SW 1271 (cell line): ENCODE data around the gene NCL.
"Not testable (repeated sequence)": the region's sequence is repeated elsewhere in the genome, so short reads cannot be mapped to it uniquely, and the experiment has no call there.

ENCODE experiments used
- DNase-seq, 2 experiments: peaks; one replicate each; lab custom pipeline; 2025; lab: John Stamatoyannopoulos, UW

The NCL gene

DNA sequence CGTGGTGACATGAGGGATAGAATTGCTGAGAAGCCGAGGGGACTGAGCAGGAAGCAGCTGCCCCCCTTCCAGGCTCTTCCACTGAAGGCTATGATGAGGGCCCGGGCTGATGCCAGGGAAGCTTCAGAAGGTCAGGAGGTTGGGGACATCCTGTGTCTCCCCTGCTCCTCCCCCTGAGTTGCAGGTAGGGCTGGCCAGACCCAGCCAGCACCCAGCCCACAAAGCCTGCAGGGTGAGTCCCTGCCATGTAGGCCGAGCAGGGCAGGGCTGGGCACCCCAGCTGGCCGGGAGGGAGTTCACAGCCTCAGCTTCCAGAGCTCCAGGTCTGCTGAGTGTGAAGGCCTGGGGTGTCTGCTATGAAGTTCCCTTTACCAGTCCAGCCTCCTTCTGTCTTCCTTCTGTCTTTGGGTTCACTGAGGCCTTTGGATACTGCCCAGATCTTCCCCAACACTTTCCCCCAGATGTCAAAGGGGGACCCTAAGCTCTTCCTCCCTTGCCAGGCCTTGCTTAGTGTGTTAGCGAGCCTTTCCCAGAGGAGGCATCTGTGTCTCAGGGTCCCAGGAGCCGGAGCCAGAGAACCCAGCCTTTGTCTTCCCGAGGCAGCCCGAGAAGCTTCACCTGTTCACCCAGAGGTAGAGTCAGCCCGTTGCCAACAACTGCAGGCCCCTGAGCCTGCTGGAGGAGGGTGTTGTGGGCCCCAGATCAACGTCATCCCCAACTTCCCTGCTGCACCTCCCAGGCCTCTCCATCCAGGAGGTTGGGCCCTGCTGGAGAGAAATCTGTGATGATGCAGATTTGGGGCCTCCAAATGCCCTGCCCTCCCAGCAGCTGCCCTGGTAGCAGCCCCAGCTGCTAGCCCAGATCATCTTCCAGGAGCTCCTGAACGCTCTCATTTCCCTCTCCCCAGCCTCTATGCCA, 3.6 kb upstream of the NCL start:
- DNase-seq: no peak

DNA sequence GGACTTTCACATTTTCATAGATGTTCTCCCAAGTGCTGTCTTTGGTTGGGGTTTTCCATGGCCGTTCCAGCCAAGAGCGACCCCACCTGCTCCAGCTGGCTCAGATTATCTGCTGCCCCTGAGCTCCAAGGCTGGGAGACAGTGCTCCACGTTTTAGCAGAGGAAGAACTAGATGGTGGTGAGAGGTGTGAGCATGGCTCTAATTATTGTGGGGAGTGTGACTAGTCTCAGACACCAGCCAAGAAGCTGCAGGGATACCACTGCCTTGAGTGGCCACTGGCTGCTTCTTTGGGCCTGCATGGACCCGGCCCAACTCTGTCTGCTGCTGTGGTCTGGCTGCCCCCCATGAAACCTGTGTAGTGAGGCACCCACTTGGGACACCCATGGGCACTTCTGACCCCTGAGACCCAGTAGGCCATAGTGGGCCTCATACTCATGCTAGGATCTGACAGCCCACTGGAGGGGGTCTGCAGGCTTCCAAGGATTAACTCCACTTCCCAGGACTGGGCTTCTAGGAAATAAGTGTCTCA, 2.8 kb upstream of the NCL start:
- no peak for DNase-seq

- DNase-seq: peak; percentile 53 to 78
Observed at GRCh38 chr2:231464576-231465540, 574 bp upstream of the NCL start.

- DNase-seq: no peak
Observed at GRCh38 chr2:231462729-231463465, 1.4 kb downstream of the NCL start.

GRCh38 chr2:231461516-231461971, 2.7 kb downstream of the NCL start:
- no peak for DNase-seq

- not testable (repeated sequence) for DNase-seq
Observed at GRCh38 chr2:231460841-231461240, 3.4 kb downstream of the NCL start.

- DNase-seq: no peak
Observed at GRCh38 chr2:231460073-231460835, 4.0 kb downstream of the NCL start.

DNA sequence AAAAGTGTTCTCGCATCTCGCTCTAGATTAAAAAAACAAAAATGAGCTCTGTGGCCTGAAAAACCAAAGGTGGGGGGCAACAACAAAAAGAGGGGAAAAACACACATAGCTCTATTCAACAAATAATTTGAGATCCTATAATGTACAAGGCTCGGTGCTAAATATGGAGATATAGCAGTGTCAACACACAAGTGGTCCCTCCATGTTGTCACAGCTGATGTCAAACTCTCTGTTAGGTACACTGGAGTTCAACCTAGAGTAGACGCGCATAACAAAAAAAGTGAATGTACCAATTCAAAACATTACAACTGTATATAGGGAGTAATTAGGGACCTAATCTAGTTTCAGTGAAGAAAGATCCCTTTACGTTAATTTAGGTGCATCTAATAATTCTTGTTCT, 5.9 kb downstream of the NCL start:
- DNase-seq: no peak

- no peak for DNase-seq
Observed at GRCh38 chr2:231457101-231457500, 7.2 kb downstream of the NCL start.

GRCh38 chr2:231456295-231457004, 7.8 kb downstream of the NCL start:
- no peak for DNase-seq

GRCh38 chr2:231455890-231456289, 8.4 kb downstream of the NCL start:
- no peak for DNase-seq

- DNase-seq: no peak
Observed at GRCh38 chr2:231455222-231455621, 9.1 kb downstream of the NCL start.

- DNase-seq: no peak
Observed at GRCh38 chr2:231454361-231454791, 9.9 kb downstream of the NCL start.

DNA sequence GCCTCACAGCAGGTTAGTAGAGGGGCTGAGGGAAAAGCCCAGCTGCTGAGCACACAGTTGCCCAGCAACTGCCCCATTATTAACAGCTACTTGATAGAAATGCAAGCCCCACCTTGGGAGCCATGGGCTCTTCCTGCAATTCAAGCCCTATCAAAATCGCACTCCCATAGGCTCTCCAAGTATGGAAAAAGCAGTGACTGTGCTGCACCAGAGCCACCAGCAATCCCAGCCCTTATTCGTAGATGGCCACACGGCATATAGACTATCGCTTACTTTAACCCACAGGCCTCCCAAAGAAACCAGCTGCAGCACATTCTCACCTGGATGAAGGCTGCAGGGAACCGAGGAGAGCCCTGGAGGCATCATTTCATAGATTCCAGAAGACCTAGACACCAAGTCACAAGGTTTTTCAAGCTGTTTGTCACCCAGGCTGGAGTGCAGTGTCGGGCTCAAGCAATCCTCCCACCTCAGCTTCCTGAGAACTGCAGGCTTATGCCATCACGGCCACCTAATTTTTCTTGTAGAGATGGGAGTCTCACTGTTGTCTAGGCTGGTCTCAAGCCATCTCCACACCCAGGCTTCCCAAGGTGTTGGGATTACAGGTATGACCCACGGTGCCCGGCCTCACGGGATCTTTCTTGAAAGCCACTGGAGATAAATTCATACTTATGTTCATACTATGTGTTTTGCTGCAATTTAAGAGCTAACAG, 11.3 kb downstream of the NCL start:
- no peak for DNase-seq

DNA sequence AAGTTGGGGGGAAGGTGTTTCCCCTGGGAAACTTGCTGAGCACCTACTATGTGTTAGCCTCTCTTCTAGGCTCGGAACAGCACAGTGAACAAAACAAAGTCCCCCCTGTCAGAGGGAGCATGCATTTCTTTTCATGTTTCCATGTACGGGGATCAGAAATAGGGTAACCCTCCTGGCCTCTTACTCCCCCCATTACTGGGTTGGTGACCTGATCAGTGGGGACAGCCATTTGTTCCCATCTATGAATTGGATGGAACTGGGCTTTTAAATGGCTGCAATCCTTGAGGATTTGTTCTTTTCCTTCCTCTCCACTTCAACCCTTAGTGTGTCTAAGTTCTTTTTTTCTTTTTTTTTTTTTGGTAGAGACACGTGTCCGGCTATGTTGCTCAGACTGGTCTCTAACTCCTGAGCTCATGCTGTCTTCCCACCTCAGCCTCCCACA, 13.7 kb downstream of the NCL start:
- no peak for DNase-seq

- no peak for DNase-seq
Observed at GRCh38 chr2:231449503-231450054, 14.7 kb downstream of the NCL start.

DNA sequence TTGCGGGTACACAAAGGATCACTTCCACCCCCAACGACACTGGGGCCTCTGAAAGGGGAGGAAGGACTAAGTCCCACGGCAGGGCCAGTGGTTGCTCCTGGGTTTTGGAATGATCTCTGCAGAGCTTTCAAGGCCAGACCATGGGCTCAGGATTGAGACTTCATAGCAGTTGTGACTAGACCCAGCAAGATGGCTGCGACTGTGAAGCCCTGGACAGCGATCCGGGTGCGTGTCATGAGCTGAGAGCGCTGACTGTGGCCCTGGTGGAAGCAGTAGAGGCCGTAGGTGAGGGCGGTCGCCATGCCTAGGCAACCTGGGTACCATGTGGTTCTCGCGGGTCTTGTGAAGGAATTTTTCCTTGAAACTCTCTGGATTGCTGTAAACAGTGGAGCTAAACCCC, 27.3 kb downstream of the NCL start:
- no peak for DNase-seq

DNA sequence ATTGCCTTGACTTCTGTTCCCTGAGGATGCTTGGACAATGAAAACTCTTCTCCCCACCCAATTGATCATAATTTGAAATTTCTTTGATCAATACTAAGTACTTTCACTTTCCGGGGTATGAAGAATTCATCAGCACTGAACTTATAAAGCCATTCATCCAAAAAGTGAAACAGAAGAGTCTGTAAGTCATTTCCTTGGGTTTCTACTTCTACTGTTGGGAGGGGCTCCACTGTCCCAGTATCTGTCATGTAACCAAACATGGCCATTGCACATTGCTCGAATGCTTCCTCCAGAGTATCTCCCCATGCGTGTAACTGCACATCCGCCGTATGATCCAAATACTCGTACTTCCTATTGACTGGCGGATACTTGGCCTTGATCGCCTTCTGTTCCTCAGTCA, 30.3 kb downstream of the NCL start:
- DNase-seq: no peak

DNA sequence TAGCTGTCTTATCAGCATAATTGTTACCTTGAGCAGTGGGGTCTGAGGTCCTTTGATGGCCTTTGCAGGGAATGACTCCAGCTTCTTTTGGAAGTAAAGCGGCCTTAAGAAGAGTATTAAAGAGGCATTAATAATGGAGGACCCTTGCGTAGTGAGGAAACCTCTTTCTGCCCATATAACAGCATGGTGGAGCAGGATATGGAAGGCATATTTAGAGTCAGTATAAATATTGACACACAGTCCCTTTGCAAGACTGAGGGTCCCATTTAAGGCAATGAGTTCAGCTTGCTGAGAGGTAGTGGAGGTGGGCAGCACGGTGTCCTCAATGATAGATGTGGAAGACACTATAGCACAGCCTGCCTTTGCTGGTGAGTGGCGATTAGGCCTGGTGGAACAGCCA, 32.7 kb downstream of the NCL start:
- no peak for DNase-seq
